Esophagus muscularis mucosa (tissue), 4 donors: Measurements from ENCODE around the gene CD7. TPM values are rescaled to one million over a fixed set of nuclear protein-coding genes. Genes with fewer than 3 reads are reported as not detected.

Experiments used
- DNase-seq: peaks from one replicate; pipeline ENCODE4 v3.0.0-alpha.2; 2017; ENCODE audit errors: extremely low spot score
- H3K27ac ChIP-seq, 4 donors: fragments of 200-600 bp; sonication (generic); replicated peaks in 1 of 4; 1 replicate in 3 of 4; 2 replicates in 1 of 4; pipeline ENCODE4 v1.5.1; 2016 to 2019; ENCODE audit warnings: mild to moderate bottlenecking in 1 of 4
- H3K27me3 ChIP-seq, 4 donors: fragments of 200-600 bp; sonication (generic); one replicate each; pipeline versions ENCODE4 v1.5.1 to v1.6.0; 2016 to 2019
- H3K36me3 ChIP-seq, 4 donors: fragments of 200-600 bp; sonication (generic); one replicate each; pipeline ENCODE4 v1.5.1; 2016 to 2019
- H3K4me1 ChIP-seq, 4 donors: fragments of 200-600 bp; sonication (generic); one replicate each; pipeline ENCODE4 v1.5.1; 2016 to 2019
- H3K4me3 ChIP-seq, 4 donors: fragments of 200-600 bp; sonication (generic); 1 replicate in 2 of 4; 2 replicates in 2 of 4; pipeline ENCODE4 v1.5.1; 2016 to 2019; ENCODE audit warnings: mild to moderate bottlenecking in 4 of 4, moderate library complexity in 1 of 4
- H3K9me3 ChIP-seq, 4 donors: fragments of 200-600 bp; sonication (generic); 1 replicate in 3 of 4; 2 replicates in 1 of 4; pipeline ENCODE4 v1.5.1; 2016 to 2019
- CTCF ChIP-seq, 3 experiments: fragments of 200-600 bp in 2 of 3; fragments of 450-650 bp in 1 of 3; sonication (generic) in 2 of 3; IDR thresholded peaks; one replicate each; pipeline ENCODE4 v1.5.1; 2017 to 2019; ENCODE audit warnings: antibody characterized with exemption in 3 of 3, mild to moderate bottlenecking in 2 of 3, moderate library complexity in 1 of 3
- EP300 ChIP-seq: sonication (generic); formaldehyde crosslinking; IDR thresholded peaks from one replicate; pipeline ENCODE4 v1.6.1; 2017; ENCODE audit warnings: antibody characterized with exemption
- POLR2A ChIP-seq: fragments of 450-650 bp; IDR thresholded peaks from one replicate; pipeline ENCODE4 v1.6.1; 2017; ENCODE audit warnings: antibody characterized with exemption, moderate library complexity, mild to moderate bottlenecking, low read depth
- POLR2AphosphoS5 ChIP-seq, 2 donors: sonication (generic); formaldehyde crosslinking; IDR thresholded peaks; one replicate each; pipeline ENCODE4 v1.6.1; 2017; ENCODE audit warnings: antibody characterized with exemption in 2 of 2
- WGBS: methylation state at CpG from one replicate; pipeline ENCODE4 v1.1.5; 2018; 5-methylcytosine and 5-hydroxymethylcytosine counted together
- intact Hi-C: fragments of 100-400 bp; cut with DNase I; formaldehyde crosslinking; loops from one replicate; pipeline ENCODE4 v1.15.1; 2023
- total RNA-seq, 4 donors: library from RNA; depleted of rRNA; stranded (reverse); fragments of >200 nt; gene quantifications; one replicate each; pipeline versions ENCODE4 v1.1.0 to v1.2.1, GENCODE V29; 2016

Gene CD7
- total RNA-seq, 4 donors from 2014 or later = 0.91 to 5.7 (median 2.0) TPM; not detected in 1

GRCh38 chr17:82330322-82331239 is 13.2 kb upstream of the CD7 start:
- Histone ChIP-seq H3K27me3 (peaks cover 0 to 44% (median 0%) of the 10 kb centered on the region in 4 donors), H3K4me3 (no peak overlapping the region), H3K9me3 (no peaks in the 10 kb centered on the region), H3K27ac (no peak overlapping the region), H3K4me1 (peaks cover 31 to 57% (median 53%) of the 10 kb centered on the region in 4 donors), H3K36me3 (peaks cover 0 to 4% (median 0%) of the 10 kb centered on the region in 4 donors)
- no peak for DNase-seq
- intact Hi-C loops = no loop called here
- TF ChIP-seq EP300 (no peak), CTCF (IDR thresholded peaks at IDR 0.05) (no peak), POLR2AphosphoS5 (IDR thresholded peaks at IDR 0.05) (no peak), POLR2A (no peak)
- WGBS = 67% methylated on average over 15 of the region's 28 CpGs

GRCh38 chr17:82329683-82330321 is 12.4 kb upstream of the CD7 start:
- Histone ChIP-seq H3K27me3 (peaks cover 0 to 44% (median 0%) of the 10 kb centered on the region in 4 donors), H3K4me3 (no peak overlapping the region), H3K9me3 (no peaks in the 10 kb centered on the region), H3K27ac (no peak overlapping the region), H3K36me3 (peaks cover 0 to 11% (median 0%) of the 10 kb centered on the region in 4 donors), H3K4me1 (peaks cover 25 to 49% (median 45%) of the 10 kb centered on the region in 4 donors)
- WGBS = 77% methylated on average over 15 of the region's 19 CpGs
- DNase-seq = no peak
- intact Hi-C loops = no loop called here
- TF ChIP-seq EP300 (no peak), POLR2AphosphoS5 (IDR thresholded peaks at IDR 0.05) (no peak)

- H3K4me3 ChIP-seq = no peak overlapping the region
- peaks cover 17 to 41% (median 38%) of the 10 kb centered on the region in 4 donors for H3K4me1 ChIP-seq
- no peak overlapping the region for H3K27ac ChIP-seq
- TF ChIP-seq CTCF (IDR thresholded peaks at IDR 0.05) (no peak), POLR2A (no peak), POLR2AphosphoS5 (IDR thresholded peaks at IDR 0.05) (no peak), EP300 (no peak)
- no peaks in the 10 kb centered on the region for H3K9me3 ChIP-seq
- peaks cover 0 to 14% (median 0%) of the 10 kb centered on the region in 4 donors for H3K36me3 ChIP-seq
- peaks cover 0 to 40% (median 0%) of the 10 kb centered on the region in 4 donors for H3K27me3 ChIP-seq
- intact Hi-C loops = no loop called here
- WGBS = 95% methylated on average over 6 of the region's 15 CpGs
- no peak for DNase-seq
Observed at GRCh38 chr17:82328994-82329507, 11.6 kb upstream of the CD7 start.

- no peaks in the 10 kb centered on the region for H3K9me3 ChIP-seq
- DNase-seq = no peak
- H3K36me3 ChIP-seq = peaks cover 0 to 17% (median 0%) of the 10 kb centered on the region in 4 donors
- peaks cover 14 to 36% (median 31%) of the 10 kb centered on the region in 4 donors for H3K4me1 ChIP-seq
- TF ChIP-seq CTCF (IDR thresholded peaks at IDR 0.05) (no peak), EP300 (no peak), POLR2AphosphoS5 (IDR thresholded peaks at IDR 0.05) (no peak), POLR2A (no peak)
- no peak overlapping the region for H3K4me3 ChIP-seq
- WGBS = 85% methylated on average over 10 of the region's 28 CpGs
- H3K27me3 ChIP-seq = peaks cover 0 to 34% (median 0%) of the 10 kb centered on the region in 4 donors
- H3K27ac ChIP-seq = no peak overlapping the region
- intact Hi-C loops = no loop called here
Observed at GRCh38 chr17:82328141-82328993, 11.0 kb upstream of the CD7 start.
